Measurements from ENCODE around the gene RIMBP2. TPM values are rescaled to one million over a fixed set of nuclear protein-coding genes. Genes with fewer than 3 reads are reported as not detected.
A peak's percentile ranks its signal among the peaks of the same experiment; 100 is the strongest.

Gene RIMBP2
- total RNA-seq, 1 experiment from 2014 or later, result 2.1 TPM

DNA sequence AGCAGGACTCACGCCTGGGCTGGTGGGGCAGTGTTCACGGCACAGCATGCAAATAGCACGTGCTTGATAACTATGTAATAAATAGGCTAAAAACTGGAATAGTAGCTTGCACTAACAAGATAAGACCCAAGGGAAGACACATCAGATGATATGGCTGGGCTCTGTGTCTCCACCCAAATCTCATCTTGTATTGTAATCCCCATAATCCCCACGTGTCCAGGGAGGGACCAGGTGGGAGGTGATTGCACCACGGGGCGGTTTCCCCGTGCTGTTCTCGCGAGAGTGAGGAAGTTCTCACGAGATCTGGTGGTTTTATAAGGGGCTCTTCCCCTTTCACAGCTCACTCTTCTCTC lies 46.9 kb downstream of the RIMBP2 start:
- Histone ChIP-seq H3K27me3 (ENCODE audit: control insufficient read depth, insufficient read depth, low read length) (no peaks in the 10 kb centered on the region), H3K36me3 (replicated peaks; ENCODE audit: control insufficient read depth, insufficient read depth, low read length) (no peaks in the 10 kb centered on the region), H3K4me3 (ENCODE audit: insufficient read depth, low read depth, low read length) (no peak overlapping the region)
- no peak for DNase-seq

DNA sequence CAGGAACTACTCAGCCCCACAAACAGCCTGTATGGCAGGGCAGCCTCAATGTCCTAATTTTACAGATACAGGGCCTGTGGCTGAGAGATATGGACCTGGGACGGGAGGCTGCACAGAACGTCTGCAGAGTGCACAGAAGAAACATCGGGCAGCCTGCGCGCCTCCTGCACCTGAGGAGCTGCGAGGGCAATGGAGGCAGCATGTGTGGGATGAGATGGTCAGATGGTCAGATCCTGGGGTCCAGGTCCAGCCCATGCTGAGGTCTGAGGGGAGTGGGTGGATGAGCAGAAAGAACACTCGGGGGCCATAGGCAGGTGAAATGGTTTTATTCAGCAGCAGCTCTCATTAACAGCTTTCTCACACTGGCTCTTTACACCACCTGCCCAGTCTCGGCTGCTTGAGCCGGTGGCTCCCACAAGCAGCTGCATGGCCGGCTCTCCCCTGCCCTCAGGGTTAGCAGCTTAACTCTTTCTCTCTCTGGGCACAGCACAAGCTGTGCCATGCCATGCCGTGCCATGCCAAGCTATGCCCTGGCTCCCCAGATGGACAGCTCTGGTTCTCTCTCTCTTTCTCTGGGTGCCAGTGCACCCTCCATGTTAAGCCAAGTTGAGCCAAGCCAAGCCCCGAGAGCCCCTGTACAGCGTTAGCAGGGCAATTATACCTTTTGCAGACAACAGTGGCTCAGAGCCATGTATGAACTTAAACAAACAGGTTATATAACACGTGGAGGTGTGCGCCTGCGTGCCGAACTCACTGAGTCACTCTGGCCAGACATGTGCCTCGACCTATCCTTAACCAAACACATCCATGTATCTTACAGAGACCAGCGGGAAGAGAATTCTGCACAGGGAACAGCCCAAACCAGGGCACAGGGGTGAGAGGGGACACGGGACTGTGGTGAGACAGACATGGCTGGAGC lies 47.6 kb downstream of the RIMBP2 start:
- Histone ChIP-seq H3K27me3 (ENCODE audit: control insufficient read depth, insufficient read depth, low read length) (no peaks in the 10 kb centered on the region), H3K4me3 (ENCODE audit: insufficient read depth, low read depth, low read length) (no peak overlapping the region), H3K36me3 (replicated peaks; ENCODE audit: control insufficient read depth, insufficient read depth, low read length) (no peaks in the 10 kb centered on the region)
- no peak for DNase-seq

DNA sequence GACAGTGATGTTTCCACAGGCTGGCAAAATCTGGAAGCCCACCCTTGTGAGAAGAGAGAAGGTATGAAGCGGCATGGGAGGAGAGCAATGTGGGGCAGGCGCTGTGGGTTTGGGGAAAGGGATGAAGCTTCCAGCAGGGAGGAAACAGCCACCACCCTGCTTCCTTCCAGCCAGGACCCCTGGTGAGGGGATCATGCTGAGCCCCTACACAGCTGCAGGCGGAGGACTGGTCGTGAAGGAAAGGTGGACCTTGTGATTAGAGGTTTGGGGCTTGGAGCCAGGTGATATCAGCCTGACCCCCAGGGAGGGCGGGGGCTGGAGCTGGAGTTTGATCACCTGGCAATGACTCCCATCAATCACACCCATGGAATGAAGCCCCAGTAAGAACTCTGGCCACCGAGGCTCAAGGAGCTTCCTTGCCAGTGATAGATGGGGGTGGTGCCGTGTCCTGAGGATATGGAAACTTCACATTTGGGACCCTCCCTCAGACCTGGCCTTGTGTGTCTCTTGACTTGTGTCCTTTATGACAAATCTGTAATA lies 48.6 kb downstream of the RIMBP2 start:
- H3K27me3 ChIP-seq (ENCODE audit: control insufficient read depth, insufficient read depth, low read length), result no peaks in the 10 kb centered on the region
- no peak for DNase-seq
- no peak overlapping the region for H3K4me3 ChIP-seq (ENCODE audit: insufficient read depth, low read depth, low read length)
- H3K36me3 ChIP-seq (replicated peaks; ENCODE audit: control insufficient read depth, insufficient read depth, low read length), result no peaks in the 10 kb centered on the region

DNA sequence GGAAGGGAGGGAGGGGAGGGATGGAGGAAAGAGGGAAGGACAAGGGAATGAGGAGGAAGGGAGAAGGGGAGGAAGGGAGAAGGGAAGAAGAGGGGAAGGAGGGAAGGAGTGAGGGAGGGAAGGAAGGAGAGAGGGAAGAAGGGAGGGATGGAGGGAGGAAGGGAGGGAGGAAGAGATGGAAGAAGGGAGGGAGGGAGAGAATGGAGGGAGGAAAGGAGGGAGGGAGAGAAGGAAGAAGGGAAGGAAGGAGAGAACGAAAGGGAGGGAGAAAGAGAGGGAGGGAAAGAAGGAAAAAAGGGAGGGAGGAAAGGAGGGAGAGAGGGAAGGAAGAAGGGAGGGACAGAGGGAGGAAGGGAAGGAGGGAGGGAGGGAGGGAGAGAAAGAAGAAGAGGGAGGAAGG lies 49.5 kb downstream of the RIMBP2 start:
- Histone ChIP-seq H3K4me3 (ENCODE audit: insufficient read depth, low read depth, low read length) (no peak overlapping the region), H3K36me3 (replicated peaks; ENCODE audit: control insufficient read depth, insufficient read depth, low read length) (no peaks in the 10 kb centered on the region), H3K27me3 (ENCODE audit: control insufficient read depth, insufficient read depth, low read length) (no peaks in the 10 kb centered on the region)
- DNase-seq, result no peak

DNA sequence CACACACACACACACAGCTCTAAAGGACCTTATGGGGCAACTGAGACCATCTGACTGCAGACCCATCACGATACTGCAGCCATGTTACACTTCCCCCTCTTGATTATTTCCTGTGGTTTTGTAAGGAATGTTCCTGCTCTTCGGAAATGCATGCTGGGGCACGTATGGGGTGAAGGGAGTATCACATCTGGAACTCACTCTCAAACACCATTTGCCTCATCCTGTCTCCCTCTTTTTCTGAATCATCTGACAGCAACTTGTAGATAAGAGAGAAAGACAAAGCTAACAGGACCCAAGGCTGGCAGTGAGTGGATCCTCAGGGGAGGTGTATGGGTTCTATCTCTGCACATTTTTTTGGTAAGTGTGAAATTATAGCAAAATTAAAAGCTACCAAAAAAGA lies 50.3 kb downstream of the RIMBP2 start:
- H3K27me3 ChIP-seq (ENCODE audit: control insufficient read depth, insufficient read depth, low read length), result no peaks in the 10 kb centered on the region
- no peak for DNase-seq
- H3K36me3 ChIP-seq (replicated peaks; ENCODE audit: control insufficient read depth, insufficient read depth, low read length), result no peaks in the 10 kb centered on the region
- no peak overlapping the region for H3K4me3 ChIP-seq (ENCODE audit: insufficient read depth, low read depth, low read length)

DNA sequence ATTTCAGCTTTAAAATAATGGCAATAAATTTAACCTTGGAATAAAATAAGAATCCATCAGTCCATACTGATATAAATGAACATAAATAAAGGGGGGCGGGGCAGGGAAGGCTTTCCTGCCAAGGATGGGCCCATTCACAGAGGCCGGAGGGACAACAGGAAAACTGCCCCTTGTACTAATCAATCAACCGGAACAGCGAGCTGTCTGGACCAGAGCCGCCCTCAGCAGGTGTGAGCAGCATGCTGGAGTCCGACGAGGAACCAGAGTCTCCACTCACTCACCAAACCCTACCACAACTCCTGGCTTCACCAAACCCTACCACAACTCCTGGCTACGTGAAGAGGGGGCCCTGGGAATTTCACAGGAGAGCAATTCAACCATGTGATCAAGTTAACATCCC lies 51.3 kb downstream of the RIMBP2 start:
- Histone ChIP-seq H3K4me3 (ENCODE audit: insufficient read depth, low read depth, low read length) (no peak overlapping the region), H3K27me3 (ENCODE audit: control insufficient read depth, insufficient read depth, low read length) (no peaks in the 10 kb centered on the region), H3K36me3 (replicated peaks; ENCODE audit: control insufficient read depth, insufficient read depth, low read length) (no peaks in the 10 kb centered on the region)
- no peak for DNase-seq

DNA sequence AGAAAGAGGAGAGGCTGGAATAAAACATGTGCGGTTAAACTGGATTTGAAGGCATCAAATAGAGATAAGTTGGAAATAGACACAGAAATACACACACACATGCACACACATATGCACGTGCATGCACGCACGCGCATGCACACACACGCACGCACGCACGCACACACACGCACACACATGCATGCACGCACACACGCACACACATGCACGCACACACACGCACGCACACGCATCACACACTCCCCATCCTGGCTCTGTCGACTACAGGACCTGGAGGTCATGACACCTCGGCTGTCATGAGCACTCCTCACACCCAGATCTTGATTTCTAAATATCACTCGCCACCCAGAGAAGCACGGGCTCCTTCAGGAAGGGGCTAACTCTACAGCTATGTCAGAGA lies 51.8 kb downstream of the RIMBP2 start:
- no peak for DNase-seq
- Histone ChIP-seq H3K4me3 (ENCODE audit: insufficient read depth, low read depth, low read length) (no peak overlapping the region), H3K36me3 (replicated peaks; ENCODE audit: control insufficient read depth, insufficient read depth, low read length) (no peaks in the 10 kb centered on the region), H3K27me3 (ENCODE audit: control insufficient read depth, insufficient read depth, low read length) (no peaks in the 10 kb centered on the region)

DNA sequence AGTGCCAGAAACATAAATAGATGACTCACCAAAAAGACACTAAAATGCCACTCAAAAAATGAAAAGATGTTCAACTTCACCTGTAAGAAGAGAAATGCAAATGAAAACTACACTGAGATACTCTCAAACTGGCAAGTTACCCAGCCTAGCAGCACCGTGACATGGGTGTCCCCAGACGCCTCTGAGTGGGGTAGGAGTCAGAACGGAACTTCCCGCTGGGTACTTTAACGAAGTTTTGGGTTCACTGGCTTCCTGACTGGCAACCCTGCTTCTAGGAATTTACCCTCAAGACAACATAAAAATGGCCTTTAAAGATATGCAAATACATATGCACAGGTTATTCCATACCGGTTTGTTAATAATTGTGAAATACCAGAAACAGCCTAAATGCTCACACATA lies 52.6 kb downstream of the RIMBP2 start:
- no peak for DNase-seq
- Histone ChIP-seq H3K27me3 (ENCODE audit: control insufficient read depth, insufficient read depth, low read length) (no peaks in the 10 kb centered on the region), H3K36me3 (replicated peaks; ENCODE audit: control insufficient read depth, insufficient read depth, low read length) (no peaks in the 10 kb centered on the region), H3K4me3 (ENCODE audit: insufficient read depth, low read depth, low read length) (no peak overlapping the region)

DNA sequence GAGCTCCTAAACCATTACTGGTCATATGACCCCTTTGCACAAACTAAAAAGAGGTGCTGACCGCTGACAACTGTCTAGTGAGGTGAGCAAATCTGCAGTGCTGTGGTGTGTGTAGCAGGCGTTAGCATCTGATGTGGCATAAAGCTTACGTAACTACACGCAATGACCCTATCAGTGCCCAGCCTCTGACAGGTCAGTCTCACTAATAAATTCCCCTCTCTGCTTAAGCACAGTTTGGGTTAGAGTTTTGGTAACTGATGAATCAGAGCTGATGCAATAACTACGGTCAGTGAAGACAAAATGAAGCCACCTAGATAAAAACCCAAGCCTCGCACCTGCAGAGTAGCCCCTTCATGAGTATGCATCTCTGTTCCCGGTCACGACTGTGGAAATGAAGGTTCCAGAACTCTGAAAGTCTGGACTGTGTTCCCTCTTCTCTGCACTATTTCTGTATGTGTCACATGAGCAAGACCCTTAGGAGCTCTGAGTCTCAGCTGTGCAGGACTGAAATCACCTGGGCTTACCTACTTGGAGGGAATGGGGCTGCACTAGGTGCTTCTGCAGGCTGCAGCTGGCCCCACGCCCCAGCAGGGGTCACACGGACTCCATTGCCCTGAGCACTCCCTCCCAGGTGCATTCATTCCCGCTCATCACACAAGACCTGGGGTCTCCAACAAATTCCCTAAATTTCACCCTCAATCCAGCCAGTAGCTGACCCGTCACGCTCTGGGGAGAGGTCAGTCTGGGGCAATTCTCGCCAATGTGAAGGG lies 54.4 kb downstream of the RIMBP2 start:
- DNase-seq, result peak; percentile 68

DNA sequence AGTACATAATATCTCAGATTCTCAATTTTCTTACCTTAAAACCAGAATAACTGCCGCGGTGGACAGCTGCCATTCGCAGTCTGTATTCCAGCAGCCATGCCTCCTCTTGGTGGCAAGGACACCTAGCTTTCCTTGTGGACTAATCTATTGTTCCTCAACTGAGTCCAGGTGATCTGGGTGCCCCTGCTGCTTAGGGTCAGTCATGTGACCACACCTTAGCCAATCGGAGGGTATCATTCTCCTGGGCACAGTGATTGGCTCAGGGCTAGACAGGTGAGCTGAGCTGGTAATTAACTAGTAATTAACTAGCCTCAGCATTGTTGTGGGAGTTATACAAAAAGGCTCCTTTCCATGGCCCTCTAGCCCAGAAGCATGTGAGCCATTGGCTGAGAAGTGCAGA lies 55.0 kb downstream of the RIMBP2 start:
- no peaks in the 10 kb centered on the region for H3K27me3 ChIP-seq (ENCODE audit: control insufficient read depth, insufficient read depth, low read length)
- H3K36me3 ChIP-seq (replicated peaks; ENCODE audit: control insufficient read depth, insufficient read depth, low read length), result no peaks in the 10 kb centered on the region
- no peak for DNase-seq
- no peak overlapping the region for H3K4me3 ChIP-seq (ENCODE audit: insufficient read depth, low read depth, low read length)

More for the DNA sequence above, 54.4 kb downstream of the RIMBP2 start:
- Histone ChIP-seq H3K36me3 (replicated peaks; ENCODE audit: control insufficient read depth, insufficient read depth, low read length) (no peaks in the 10 kb centered on the region), H3K4me3 (ENCODE audit: insufficient read depth, low read depth, low read length) (no peak overlapping the region), H3K27me3 (ENCODE audit: control insufficient read depth, insufficient read depth, low read length) (no peaks in the 10 kb centered on the region)

DNA sequence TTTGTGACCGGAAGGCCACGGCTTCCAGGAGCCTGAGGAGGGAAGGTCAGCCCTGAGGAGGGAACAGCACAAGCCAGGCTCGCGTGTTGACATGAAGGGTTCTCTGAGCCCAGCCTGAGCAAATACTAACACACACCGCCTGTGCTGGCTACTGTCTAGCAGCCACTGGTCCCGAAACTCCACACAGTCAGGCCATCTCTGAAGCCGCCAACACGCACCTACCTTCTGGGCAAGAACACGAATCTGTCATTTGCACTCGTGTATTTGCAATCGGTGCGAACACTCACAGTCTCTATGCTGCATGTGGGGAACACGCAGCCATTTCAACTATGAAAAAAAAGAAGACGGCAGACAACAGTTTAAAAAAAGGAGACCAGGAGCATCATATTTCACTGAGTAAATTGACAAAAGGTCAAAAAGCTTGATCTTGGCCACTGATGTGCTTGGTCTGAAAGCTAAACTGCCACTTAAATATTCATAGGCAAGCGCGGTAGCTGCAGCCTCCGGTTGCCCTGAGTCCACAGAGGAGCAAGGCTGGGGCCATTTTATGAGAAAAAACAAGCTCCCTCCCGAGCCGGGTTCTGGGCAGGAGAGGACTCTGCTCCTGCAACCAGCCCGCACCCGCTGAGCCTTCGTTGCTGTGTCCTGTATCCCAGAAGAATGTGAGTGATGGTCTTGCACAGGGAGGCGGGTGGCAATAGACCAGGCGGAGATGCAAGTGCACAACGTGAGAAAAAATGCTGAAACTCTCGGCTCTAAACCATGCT lies 57.8 kb downstream of the RIMBP2 start:
- Histone ChIP-seq H3K4me3 (ENCODE audit: insufficient read depth, low read depth, low read length) (no peak overlapping the region), H3K36me3 (replicated peaks; ENCODE audit: control insufficient read depth, insufficient read depth, low read length) (no peaks in the 10 kb centered on the region), H3K27me3 (ENCODE audit: control insufficient read depth, insufficient read depth, low read length) (no peaks in the 10 kb centered on the region)
- DNase-seq, result no peak

DNA sequence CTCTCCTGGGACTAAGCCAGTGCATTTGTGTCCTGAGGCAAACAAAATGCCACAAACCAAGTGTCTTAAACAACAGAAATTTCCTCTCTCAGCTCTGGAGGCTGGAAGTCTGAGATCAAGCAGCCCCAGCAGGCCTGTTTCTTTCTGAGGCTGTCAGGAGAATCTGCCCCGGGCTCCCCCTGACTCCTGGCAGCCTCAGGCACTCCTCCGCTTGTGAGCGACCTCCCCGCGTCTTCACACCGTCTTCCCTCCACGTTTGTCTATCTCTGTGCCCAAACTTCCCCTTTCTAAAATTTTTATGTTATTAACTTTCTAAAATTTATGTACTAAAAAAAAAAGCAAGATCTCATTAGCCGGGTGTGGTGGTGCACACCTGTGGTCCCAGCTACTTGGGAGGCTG lies 59.7 kb downstream of the RIMBP2 start:
- no peak overlapping the region for H3K4me3 ChIP-seq (ENCODE audit: insufficient read depth, low read depth, low read length)
- H3K36me3 ChIP-seq (replicated peaks; ENCODE audit: control insufficient read depth, insufficient read depth, low read length), result no peaks in the 10 kb centered on the region
- no peak for DNase-seq
- no peaks in the 10 kb centered on the region for H3K27me3 ChIP-seq (ENCODE audit: control insufficient read depth, insufficient read depth, low read length)

DNA sequence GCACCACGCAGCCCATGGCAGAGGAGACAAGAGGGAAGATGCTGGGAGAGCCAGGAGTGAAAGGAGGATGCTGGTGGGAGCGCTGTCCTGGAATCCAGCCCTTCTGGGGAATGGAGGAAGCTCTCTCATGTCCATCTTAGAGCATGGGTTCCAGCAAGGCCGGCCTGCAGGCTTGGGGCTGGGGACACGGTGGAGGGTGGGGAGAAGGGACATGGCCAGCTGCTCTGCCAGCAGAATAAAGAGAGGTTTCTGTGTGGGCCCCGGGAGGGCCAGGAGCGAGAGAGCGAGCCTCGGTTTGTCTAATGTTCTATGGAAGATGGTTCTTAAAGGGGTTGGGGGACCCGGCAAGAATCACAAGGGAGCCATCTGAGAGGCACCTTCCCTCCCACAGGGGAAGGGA lies 60.2 kb downstream of the RIMBP2 start:
- Histone ChIP-seq H3K4me3 (ENCODE audit: insufficient read depth, low read depth, low read length) (no peak overlapping the region), H3K27me3 (ENCODE audit: control insufficient read depth, insufficient read depth, low read length) (no peaks in the 10 kb centered on the region), H3K36me3 (replicated peaks; ENCODE audit: control insufficient read depth, insufficient read depth, low read length) (no peaks in the 10 kb centered on the region)
- no peak for DNase-seq

DNA sequence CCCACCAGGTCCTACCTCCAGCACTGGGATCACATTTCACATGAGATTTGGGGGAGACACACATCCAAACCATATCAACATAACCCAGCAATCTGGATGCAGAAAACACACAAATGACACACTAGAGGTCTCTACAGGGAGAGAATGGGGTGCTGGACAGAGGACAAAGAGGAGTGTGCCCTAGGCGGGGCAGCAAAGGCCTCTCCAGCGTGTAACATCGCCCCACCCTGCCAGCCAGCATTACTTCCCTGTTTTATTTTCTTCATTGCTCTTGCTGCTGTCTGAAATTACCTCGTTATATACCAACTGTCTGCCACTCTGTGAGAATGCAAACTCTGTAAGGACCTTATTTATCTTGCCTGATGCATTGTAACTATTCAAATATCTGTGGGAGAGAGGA lies 61.1 kb downstream of the RIMBP2 start:
- Histone ChIP-seq H3K27me3 (ENCODE audit: control insufficient read depth, insufficient read depth, low read length) (no peaks in the 10 kb centered on the region), H3K4me3 (ENCODE audit: insufficient read depth, low read depth, low read length) (no peak overlapping the region), H3K36me3 (replicated peaks; ENCODE audit: control insufficient read depth, insufficient read depth, low read length) (no peaks in the 10 kb centered on the region)
- DNase-seq, result no peak
